HL-60/S4 treated with retinoic acid at 250 ng/mL for 4 days and 3 days (cell line): ENCODE results near the gene BOC.

Experiments used
- in situ Hi-C: fragments of 300-500 bp; cut with MboI; formaldehyde crosslinking; loops from 2 replicates; pipeline ENCODE4 v1.7.0; 2022; ENCODE audit warnings: low sequenced_read_pairs

Gene BOC

GRCh38 chr3:113330742-113331141, 119.4 kb downstream of the BOC start:
- in situ Hi-C loops = no loop called here

- in situ Hi-C loops = no loop called here
Observed at GRCh38 chr3:113331187-113331586, 119.8 kb downstream of the BOC start.
